Measurements from ENCODE around the gene ZNF100. TPM values are rescaled to one million over a fixed set of nuclear protein-coding genes. Genes with fewer than 3 reads are reported as not detected.
A peak's percentile ranks its signal among the peaks of the same experiment; 100 is the strongest.
"Not testable (repeated sequence)": the region's sequence is repeated elsewhere in the genome, so short reads cannot be mapped to it uniquely, and the experiment has no call there.

ZNF100 gene
- total RNA-seq, 8 experiments from 2014 or later, result 2.6 to 10.0 (median 5.6) TPM

GRCh38 chr19:21749090-21749489 lies 18.3 kb downstream of the ZNF100 start:
- 52 to 100% (median 84%) methylated on average over 1 to 4 of the region's 4 CpGs; no CpG with 5 or more reads in 1 of the 10 experiments for WGBS, 10 experiments
- H3K4me1 ChIP-seq (replicated peaks in 1 of 2), result no peaks in the 10 kb centered on the region
- in situ Hi-C loops (cut with MboI; ENCODE audit: low pct_unique_long_range_greater_than_20kb in 2 of 9, low sequenced_read_pairs in 9 of 9, unreplicated experiment in 9 of 9), result no loop called here
- ATAC-seq (replicated peaks in 6 of 8), result no peak
- no peak overlapping the region for H3K4me3 ChIP-seq
- no peak overlapping the region for H3K27ac ChIP-seq

GRCh38 chr19:21748088-21748487 lies 19.3 kb downstream of the ZNF100 start:
- Histone ChIP-seq H3K4me3 (no peak overlapping the region), H3K4me1 (replicated peaks in 1 of 2) (no peaks in the 10 kb centered on the region), H3K27ac (no peak overlapping the region)
- in situ Hi-C loops (cut with MboI; ENCODE audit: low pct_unique_long_range_greater_than_20kb in 2 of 9, low sequenced_read_pairs in 9 of 9, unreplicated experiment in 9 of 9), result no loop called here
- ATAC-seq (replicated peaks in 6 of 8), result no peak
- WGBS, 10 experiments, result 17 to 100% (median 73%) methylated on average over 1 of the region's 1 CpG; no CpG with 5 or more reads in 2 of the 10 experiments

GRCh38 chr19:21740559-21740958 lies 26.8 kb downstream of the ZNF100 start:
- Histone ChIP-seq H3K27ac (no peak overlapping the region), H3K4me1 (replicated peaks in 1 of 2) (no peaks in the 10 kb centered on the region), H3K4me3 (no peak overlapping the region)
- 69 to 100% (median 94%) methylated on average over 1 to 4 of the region's 4 CpGs; no CpG with 5 or more reads in 1 of the 10 experiments for WGBS, 10 experiments
- ATAC-seq (replicated peaks in 6 of 8), result no peak
- in situ Hi-C loops (cut with MboI; ENCODE audit: low pct_unique_long_range_greater_than_20kb in 2 of 9, low sequenced_read_pairs in 9 of 9, unreplicated experiment in 9 of 9), result no loop called here

GRCh38 chr19:21726942-21727747 lies 40.2 kb downstream of the ZNF100 start:
- ATAC-seq (replicated peaks in 6 of 8); H3K4me1 ChIP-seq (replicated peaks in 1 of 2); H3K4me3 ChIP-seq; in situ Hi-C loops (cut with MboI; ENCODE audit: low pct_unique_long_range_greater_than_20kb in 2 of 9, low sequenced_read_pairs in 9 of 9, unreplicated experiment in 9 of 9); H3K27ac ChIP-seq: not testable (repeated sequence)
- WGBS, 10 experiments, result 43 to 100% (median 91%) methylated on average over 1 to 5 of the region's 5 CpGs; no CpG with 5 or more reads in 1 of the 10 experiments

- peak in 3 of 8 experiments; percentile 41 to 69 (median 57) for ATAC-seq (replicated peaks in 6 of 8)
- Histone ChIP-seq H3K4me1 (replicated peaks in 1 of 2) (no peaks in the 10 kb centered on the region), H3K4me3 (no peak overlapping the region), H3K27ac (no peak overlapping the region)
- WGBS, 10 experiments, result 6 to 90% (median 57%) methylated on average over 2 to 4 of the region's 4 CpGs; no CpG with 5 or more reads in 1 of the 10 experiments
- in situ Hi-C loops (cut with MboI; ENCODE audit: low pct_unique_long_range_greater_than_20kb in 2 of 9, low sequenced_read_pairs in 9 of 9, unreplicated experiment in 9 of 9), result no loop called here
Observed at GRCh38 chr19:21713761-21714160, 53.6 kb downstream of the ZNF100 start.

- no peak for ATAC-seq (replicated peaks in 6 of 8)
- Histone ChIP-seq H3K4me3 (no peak overlapping the region), H3K4me1 (replicated peaks in 1 of 2) (no peaks in the 10 kb centered on the region), H3K27ac (no peak overlapping the region)
- in situ Hi-C loops (cut with MboI; ENCODE audit: low pct_unique_long_range_greater_than_20kb in 2 of 9, low sequenced_read_pairs in 9 of 9, unreplicated experiment in 9 of 9), result no loop called here
- WGBS, 10 experiments, result 55 to 95% (median 90%) methylated on average over 2 to 16 of the region's 24 CpGs; no CpG with 5 or more reads in 1 of the 10 experiments
Observed at GRCh38 chr19:21709464-21709863, 57.9 kb downstream of the ZNF100 start.

GRCh38 chr19:21707878-21708277 lies 59.5 kb downstream of the ZNF100 start:
- H3K27ac ChIP-seq; in situ Hi-C loops (cut with MboI; ENCODE audit: low pct_unique_long_range_greater_than_20kb in 2 of 9, low sequenced_read_pairs in 9 of 9, unreplicated experiment in 9 of 9); ATAC-seq (replicated peaks in 6 of 8); H3K4me3 ChIP-seq; H3K4me1 ChIP-seq (replicated peaks in 1 of 2): not testable (repeated sequence)
- WGBS, 10 experiments, result no CpG with 5 or more reads among the region's 31 CpGs

GRCh38 chr19:21707065-21707464 lies 60.3 kb downstream of the ZNF100 start:
- ATAC-seq (replicated peaks in 6 of 8), result no peak
- in situ Hi-C loops (cut with MboI; ENCODE audit: low pct_unique_long_range_greater_than_20kb in 2 of 9, low sequenced_read_pairs in 9 of 9, unreplicated experiment in 9 of 9), result no loop called here
- no peak overlapping the region for H3K27ac ChIP-seq
- H3K4me3 ChIP-seq, result no peak overlapping the region
- H3K4me1 ChIP-seq (replicated peaks in 1 of 2), result no peaks in the 10 kb centered on the region
- 25 to 100% (median 76%) methylated on average over 1 to 4 of the region's 4 CpGs; no CpG with 5 or more reads in 2 of the 10 experiments for WGBS, 10 experiments

- 0 to 83% (median 56%) methylated on average over 1 of the region's 1 CpG; no CpG with 5 or more reads in 5 of the 10 experiments for WGBS, 10 experiments
- Histone ChIP-seq H3K4me1 (replicated peaks in 1 of 2) (no peaks in the 10 kb centered on the region), H3K4me3 (no peak overlapping the region), H3K27ac (no peak overlapping the region)
- in situ Hi-C loops (cut with MboI; ENCODE audit: low pct_unique_long_range_greater_than_20kb in 2 of 9, low sequenced_read_pairs in 9 of 9, unreplicated experiment in 9 of 9), result no loop called here
- no peak for ATAC-seq (replicated peaks in 6 of 8)
Observed at GRCh38 chr19:21705393-21705792, 62.0 kb downstream of the ZNF100 start.

- no peak overlapping the region for H3K4me3 ChIP-seq
- in situ Hi-C loops (cut with MboI; ENCODE audit: low pct_unique_long_range_greater_than_20kb in 2 of 9, low sequenced_read_pairs in 9 of 9, unreplicated experiment in 9 of 9), result no loop called here
- H3K4me1 ChIP-seq (replicated peaks in 1 of 2), result no peaks in the 10 kb centered on the region
- no peak overlapping the region for H3K27ac ChIP-seq
- 0 to 49% (median 37%) methylated on average over 1 to 3 of the region's 3 CpGs; no CpG with 5 or more reads in 2 of the 10 experiments for WGBS, 10 experiments
- ATAC-seq (replicated peaks in 6 of 8), result peak in 2 of 8 experiments; percentile 26 to 87
Observed at GRCh38 chr19:21704320-21704719, 63.1 kb downstream of the ZNF100 start.

- no peak for ATAC-seq (replicated peaks in 6 of 8)
- Histone ChIP-seq H3K4me1 (replicated peaks in 1 of 2) (no peaks in the 10 kb centered on the region), H3K27ac (no peak overlapping the region), H3K4me3 (no peak overlapping the region)
- in situ Hi-C loops (cut with MboI; ENCODE audit: low pct_unique_long_range_greater_than_20kb in 2 of 9, low sequenced_read_pairs in 9 of 9, unreplicated experiment in 9 of 9), result no loop called here
- WGBS, 10 experiments, result 0 to 83% (median 49%) methylated on average over 1 to 3 of the region's 3 CpGs; no CpG with 5 or more reads in 1 of the 10 experiments
Observed at GRCh38 chr19:21699197-21699596, 68.2 kb downstream of the ZNF100 start.

GRCh38 chr19:21698215-21698614 lies 69.2 kb downstream of the ZNF100 start:
- in situ Hi-C loops (cut with MboI; ENCODE audit: low pct_unique_long_range_greater_than_20kb in 2 of 9, low sequenced_read_pairs in 9 of 9, unreplicated experiment in 9 of 9), result no loop called here
- Histone ChIP-seq H3K4me3 (no peak overlapping the region), H3K27ac (no peak overlapping the region), H3K4me1 (replicated peaks in 1 of 2) (no peaks in the 10 kb centered on the region)
- peak in 1 of 8 experiments; percentile 16 for ATAC-seq (replicated peaks in 6 of 8)
- 0 to 42% (median 14%) methylated on average over 2 to 4 of the region's 4 CpGs for whole genome bisulfite sequencing, 10 experiments

GRCh38 chr19:21697698-21698097 lies 69.7 kb downstream of the ZNF100 start:
- in situ Hi-C loops (cut with MboI; ENCODE audit: low pct_unique_long_range_greater_than_20kb in 2 of 9, low sequenced_read_pairs in 9 of 9, unreplicated experiment in 9 of 9), result no loop called here
- Histone ChIP-seq H3K4me1 (replicated peaks in 1 of 2) (no peaks in the 10 kb centered on the region), H3K27ac (no peak overlapping the region), H3K4me3 (no peak overlapping the region)
- no peak for ATAC-seq (replicated peaks in 6 of 8)
- WGBS, 10 experiments, result 0 to 71% (median 25%) methylated on average over 2 to 3 of the region's 3 CpGs; no CpG with 5 or more reads in 1 of the 10 experiments

Measured in motor neuron (in vitro differentiated cells).